ENCODE results near the gene SORCS2.

The SORCS2 gene

DNA sequence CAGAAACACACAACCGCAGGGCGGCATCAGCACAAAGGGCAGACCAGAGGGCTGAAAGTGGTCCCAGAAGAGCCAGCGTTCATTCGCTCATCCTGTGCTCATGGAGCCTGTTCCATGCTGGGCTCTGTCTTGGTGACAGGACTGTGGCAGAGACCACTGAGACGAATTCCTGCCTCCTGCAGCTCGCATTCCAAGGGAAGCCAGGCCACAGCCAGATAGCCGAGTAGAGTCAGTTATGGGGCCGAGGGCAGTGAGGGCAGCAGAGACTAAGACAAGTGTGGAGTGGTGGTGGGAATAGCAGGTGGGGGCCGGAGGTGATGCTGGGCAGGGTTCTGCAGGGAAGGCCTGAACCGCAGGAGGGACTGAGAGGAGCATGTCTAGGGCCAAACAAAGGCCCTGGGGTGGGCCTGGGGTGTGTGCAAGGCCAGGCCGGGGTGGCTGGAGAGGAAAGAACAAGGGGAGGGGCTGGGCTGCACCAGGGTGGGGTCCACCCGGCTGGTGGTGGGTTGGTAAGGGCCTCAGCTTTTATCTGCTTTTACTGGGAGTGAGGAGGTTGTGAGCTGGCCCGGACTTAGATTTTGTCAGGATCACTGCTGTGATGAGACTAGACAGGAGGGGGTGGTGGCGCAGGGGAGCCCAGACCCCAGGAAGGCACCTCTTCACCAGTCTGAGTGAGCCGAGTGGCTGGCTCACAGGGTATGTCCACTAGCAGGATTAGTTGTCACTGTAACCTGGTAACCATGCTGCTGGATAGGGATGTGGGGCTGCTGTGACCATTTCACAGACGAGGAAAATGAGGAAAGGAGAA lies 236.1 kb downstream of the SORCS2 start:
- no peak for DNase-seq (ENCODE audit: low read depth in 2 of 2)

DNA sequence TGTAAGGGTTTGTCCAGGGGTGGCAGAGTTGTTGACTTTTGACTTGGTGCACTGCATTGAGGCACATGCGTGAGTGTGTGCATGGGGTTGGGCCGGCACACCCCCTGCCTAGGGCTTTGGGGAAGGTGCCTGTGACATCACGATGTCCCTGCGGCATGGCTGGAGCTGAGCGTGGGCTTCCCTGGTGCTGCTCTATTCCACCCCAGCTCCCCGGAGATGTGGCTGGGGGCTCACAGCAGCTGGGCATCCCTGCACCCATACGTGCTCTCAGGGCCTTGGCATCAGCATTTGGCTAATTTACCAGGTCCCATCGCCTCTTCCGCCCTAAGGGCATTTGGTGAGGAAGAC lies 236.7 kb downstream of the SORCS2 start:
- no peak for DNase-seq (ENCODE audit: low read depth in 2 of 2)

DNA sequence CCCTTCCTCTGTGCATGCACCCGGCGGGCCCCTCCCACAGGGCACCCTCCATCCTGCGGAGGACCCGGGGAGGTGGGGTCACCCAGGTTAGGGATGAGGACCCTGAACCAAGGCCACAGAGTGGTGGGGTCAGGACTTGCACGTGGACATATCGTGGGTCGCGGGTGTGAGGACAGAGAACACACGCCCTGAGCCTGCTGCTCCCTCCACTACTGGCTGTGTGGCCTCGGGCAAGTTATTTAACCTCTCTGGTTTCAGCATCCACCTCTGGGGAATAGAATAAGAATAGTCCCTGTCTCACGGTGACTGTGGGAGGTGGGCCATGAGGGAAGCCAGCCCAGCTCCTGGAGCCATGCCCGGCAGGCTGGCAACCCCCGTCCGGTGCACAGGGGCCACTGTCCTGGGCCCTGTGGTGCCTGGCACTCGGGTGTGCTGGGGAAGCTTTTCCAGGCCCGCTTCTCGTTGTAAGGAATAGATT lies 237.3 kb downstream of the SORCS2 start:
- DNase-seq (ENCODE audit: low read depth in 2 of 2) = no peak

DNA sequence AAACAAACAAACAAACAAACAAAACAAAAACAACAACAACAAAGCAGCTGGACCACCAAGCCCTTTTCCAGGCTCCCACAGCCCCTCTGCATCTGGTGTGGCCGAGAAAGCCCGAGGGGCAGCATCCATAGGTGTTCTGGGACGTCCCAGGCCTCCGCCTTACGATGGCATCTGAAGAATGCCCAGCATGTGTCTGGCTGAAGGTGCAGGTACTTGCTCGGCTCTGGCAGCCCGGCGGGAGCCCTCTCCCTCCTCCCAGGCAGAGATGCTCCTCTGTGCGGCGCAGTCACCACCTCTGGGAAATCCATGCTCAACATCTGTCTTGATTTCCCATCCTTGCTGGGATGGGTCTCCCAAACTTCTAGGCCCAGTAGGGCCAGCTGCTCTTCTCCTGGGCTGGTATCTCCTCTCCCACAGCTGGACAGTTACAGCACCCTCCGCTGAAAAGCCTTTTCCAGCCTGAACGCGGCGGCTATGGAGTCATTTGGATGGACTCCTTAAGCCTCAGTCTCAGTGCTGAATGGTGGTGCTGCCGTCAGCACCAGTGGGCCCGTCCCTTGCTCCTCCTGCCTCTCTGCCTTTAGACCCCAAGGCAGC lies 238.1 kb downstream of the SORCS2 start:
- no peak for DNase-seq (ENCODE audit: low read depth in 2 of 2)

DNA sequence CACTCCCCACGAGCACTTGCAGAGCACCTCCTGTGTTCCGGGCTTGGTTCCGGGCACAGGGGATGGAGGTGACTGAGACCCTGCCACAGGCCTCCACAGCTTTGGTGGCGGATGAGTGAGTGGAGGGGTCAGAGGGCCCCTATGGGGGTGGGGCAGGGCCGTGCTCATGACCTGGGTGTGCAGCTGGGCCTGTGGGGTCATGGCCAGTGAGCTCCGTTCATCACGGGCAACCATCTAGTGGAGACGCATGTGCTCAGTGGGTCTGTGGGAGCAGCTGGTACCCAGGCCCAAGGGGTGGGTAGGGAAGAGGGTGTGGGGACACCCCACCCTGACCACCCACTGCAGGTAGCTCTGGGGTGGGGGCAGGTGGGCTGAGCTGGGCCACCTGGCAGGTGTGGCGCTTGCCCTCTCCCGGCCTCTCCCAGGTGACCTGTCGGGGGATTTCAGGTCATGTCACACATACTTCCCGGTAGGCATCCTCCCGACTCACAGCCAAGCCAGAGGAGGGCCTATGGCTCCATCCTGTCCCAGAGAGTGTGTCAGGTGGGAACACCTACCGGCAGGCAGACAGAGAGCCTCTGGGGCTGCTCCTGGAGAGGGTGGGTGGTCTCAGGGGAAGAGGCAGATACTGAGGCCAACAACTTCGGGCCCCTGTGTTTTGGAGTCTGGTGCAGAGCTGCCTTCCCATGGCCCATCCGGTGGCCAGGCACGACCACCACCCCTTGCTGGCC lies 238.8 kb downstream of the SORCS2 start:
- no peak for DNase-seq (ENCODE audit: low read depth in 2 of 2)

DNA sequence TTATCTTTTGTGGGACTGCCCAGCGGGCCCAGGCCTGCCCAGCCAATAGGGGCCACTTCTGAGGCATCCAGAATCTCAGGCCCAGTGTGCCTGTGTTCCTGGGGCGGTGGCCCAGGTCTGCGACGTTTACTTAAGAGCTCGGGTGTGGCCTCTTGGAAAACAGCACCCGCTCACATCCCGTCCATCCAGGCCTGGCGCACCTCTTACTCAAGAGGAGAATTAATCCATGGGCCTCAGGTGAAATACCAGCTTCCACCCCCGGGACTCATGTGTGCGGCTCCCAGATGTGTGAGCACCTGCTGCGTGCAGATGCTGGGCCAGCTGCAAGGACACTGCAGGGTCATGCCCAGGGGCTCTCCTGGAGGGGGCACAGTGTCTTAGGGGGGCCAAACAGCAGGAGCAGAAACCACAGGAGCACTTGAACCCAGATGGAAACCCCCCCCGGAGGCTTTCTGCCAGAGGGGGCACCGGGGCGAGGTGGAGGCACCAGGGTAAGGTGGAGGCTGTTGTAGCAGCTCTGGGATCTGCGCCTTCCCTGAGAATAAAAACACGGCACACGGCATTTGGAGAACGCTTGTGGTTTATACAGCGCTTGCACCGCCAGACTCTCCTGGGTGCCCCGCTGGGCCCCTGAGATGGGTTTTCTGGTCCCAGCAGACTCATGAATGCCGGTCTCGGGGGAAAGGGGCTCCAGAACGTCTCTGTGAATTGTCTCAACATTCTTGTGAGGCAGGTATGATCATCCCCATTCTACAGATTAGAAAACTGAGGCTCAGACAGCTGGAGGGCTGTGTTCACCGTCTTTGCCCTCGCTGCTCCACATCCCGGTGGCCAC lies 239.6 kb downstream of the SORCS2 start:
- DNase-seq (ENCODE audit: low read depth in 2 of 2) = no peak

DNA sequence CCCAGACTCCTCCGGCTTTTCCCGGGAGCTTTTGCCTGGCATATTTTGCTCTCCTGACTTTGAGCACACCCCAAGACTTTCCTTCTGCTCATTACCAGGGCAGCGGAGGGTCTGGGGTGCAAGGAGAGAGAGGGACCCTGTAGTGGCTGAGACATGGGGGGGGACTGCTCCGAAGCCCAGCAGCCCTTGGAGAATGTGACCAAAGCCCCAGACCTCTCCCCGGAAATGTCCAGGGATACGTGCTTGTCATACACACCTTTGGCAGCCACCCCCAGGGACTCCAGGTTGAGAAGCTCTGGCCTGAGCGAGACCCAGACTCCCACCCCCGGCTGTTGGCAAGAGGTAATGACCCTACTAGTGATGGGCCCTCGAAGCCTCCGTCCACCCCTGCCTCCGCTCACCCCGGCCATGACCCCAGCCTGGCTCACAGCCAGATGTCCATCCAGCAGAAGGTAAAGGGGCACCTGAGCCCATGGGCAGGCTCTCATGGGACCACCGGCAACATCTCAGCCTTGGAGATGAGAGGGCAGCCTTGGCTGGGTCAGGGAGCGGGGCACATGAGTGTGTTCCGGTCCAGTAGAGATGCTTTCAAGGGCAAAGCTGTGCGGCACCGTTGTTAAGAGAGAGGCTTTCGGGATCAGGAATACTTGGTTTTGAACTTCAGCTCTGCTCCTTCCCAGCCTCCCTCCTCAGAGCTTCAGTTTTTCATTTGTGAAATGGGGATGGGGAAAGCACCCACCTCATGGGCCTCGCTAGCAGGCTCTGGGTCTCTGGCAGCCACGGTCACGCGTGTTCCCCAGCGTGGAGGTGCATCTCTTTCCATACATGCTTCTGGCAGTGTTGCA lies 240.4 kb downstream of the SORCS2 start:
- DNase-seq (ENCODE audit: low read depth in 2 of 2) = no peak

DNA sequence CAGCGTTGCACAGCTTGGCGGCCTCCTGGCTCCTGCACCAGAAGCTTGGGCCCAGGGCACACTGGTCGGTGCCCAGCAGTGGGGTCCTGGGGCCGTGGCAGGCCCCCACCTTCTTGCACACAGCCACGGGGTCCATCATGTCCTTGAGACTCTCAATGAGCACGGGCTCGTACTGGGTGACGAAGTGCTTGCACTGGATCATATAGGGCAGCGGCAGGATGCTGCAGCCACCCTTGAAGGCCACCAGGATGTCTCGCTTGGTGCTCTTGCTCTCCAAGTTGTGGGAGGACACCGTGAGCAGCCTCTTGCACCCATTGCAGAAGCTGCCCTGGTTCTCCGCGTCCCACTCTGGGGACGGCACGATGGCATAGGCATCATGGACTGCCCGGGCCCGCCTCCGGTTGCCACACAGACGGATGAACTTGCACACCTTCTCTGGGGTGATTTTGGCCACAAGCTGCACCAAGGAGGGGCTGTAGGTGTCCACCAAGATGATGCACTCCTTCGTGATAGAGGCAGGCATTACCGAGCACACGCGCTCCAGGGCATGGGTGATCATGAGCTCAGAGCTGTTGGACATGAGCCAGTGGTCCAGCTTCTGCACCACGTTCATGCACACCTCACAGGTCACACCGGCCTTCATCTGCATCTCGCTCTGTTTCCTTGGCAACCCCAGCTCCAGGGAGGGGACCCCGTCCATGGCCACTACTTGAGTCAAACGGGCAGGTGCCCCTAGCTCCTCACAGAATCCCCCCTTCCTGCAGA lies 241.2 kb downstream of the SORCS2 start:
- DNase-seq (ENCODE audit: low read depth in 2 of 2) = no peak

DNA sequence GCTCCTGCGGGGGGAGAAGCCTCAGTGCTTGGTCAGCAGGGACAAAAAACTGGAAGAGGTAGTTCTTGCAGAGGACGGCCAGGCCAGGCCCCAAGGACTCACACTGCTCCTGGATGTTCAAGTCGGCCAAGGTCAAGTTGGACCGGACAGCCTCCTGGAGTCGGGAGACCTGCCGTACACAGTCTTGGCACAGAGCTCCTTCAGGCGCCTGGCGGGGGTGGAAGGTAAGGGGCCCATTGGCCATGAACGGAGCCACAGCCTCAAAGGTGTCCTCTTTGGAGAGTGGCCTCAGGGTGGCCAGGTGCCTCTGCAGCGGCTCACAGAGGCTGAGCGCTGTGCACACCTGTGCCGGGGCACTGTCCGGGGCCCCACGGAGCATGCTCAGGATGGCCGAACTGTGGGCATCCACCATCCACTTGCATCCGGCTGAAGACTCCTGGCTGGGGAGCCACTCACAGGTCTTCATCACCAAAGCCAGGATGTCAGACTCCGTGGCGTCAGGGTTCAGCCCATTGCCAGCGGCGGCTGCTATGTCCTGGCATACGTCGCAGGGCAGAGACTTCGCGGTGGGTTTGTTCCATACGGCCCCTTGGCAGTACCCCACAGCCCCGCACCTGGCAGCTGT lies 241.9 kb downstream of the SORCS2 start:
- DNase-seq (ENCODE audit: low read depth in 2 of 2) = no peak

DNA sequence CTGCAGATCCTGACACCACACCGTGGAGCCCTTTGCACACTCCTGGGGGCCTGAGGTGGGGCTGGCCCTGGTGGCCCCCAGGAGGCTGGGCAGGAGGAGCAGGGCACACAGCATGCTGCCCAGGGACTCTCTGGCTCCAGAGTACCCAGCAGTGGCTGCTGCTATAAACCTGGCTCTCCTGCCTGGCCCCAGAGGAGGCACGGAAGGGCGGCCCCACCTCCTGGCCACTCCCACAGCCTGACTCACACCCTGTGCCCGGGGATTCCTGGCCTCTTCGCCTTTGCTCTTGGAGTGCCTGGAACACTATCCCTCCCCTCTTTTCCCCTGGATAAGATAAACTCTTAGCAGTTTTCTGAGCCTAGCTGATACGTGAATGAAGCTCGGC lies 242.4 kb downstream of the SORCS2 start, which contains the start of gene PSAPL1:
Gene PSAPL1, minus strand, starts transcription at position 165 of the 385 bp plus-strand sequence. Its CDS starts 51 bp downstream, at position 114.
- no peak for DNase-seq (ENCODE audit: low read depth in 2 of 2)

DNA sequence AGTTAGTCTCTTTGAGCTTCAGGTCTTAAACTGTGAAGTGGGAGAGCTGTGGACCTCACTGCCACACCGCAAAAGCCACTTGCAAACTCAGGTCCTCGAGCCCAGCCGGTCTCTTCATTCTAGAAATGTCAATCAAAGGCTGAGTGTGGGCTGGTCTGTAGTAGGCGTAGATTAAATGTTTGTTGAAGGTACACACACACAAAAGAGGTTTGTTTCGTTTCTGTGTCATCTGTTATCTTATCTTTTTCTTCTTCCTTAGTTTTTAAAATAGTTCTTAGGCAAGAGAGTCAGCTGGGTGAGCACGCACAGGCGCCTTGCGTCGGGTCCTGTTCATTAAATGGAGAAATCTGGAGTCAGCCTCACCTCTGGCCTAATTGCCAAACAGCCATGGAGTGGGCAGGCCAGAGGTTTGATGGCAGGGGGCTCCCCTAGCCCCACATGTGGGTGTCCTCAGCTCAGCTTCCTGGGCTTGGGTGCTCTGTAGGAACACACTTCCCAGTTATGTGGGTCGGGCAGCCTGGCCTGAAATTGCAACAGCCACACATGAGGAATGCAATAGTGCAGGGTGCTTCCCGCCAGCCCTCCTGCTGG lies 243.2 kb downstream of the SORCS2 start:
- no peak for DNase-seq (ENCODE audit: low read depth in 2 of 2)

DNA sequence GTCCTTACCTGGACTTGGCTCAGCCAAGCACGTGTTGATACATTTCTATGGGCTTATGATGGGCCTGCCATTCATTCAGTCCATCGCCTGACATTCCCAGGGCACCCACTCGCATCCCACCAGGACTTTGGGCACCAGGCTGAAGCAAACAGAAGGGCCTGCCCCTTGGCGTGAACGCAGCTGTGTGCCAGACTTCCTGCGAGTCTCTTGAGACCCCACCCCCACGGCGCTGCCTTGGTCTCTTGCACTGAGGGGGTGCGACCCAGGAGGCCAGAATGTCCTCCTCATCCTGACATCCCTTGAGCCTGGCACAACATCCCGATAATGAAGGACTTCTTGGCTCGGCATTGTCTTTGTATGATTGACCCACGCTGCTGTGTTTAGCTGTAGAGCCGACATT lies 243.9 kb downstream of the SORCS2 start:
- no peak for DNase-seq (ENCODE audit: low read depth in 2 of 2)

DNA sequence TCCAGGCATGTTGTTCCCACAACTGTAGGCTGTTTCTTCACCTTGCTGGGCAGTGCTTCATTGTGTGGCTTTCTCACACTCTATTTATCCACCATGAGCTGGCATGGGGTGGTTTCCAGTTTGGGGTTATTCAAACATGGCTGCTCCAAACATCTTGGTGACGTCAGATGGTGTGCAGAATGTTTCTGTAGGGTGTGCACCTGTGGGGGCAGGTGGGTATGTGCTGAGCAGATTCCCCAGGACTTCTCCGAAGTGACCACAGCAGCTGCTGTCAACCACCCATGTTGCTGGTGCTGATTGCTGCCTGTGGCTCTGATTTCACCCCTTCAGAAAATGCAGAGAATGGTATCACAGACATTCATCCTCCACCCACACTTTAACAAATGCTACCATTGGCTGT lies 247.4 kb downstream of the SORCS2 start:
- no peak for DNase-seq (ENCODE audit: low read depth in 2 of 2)

DNA sequence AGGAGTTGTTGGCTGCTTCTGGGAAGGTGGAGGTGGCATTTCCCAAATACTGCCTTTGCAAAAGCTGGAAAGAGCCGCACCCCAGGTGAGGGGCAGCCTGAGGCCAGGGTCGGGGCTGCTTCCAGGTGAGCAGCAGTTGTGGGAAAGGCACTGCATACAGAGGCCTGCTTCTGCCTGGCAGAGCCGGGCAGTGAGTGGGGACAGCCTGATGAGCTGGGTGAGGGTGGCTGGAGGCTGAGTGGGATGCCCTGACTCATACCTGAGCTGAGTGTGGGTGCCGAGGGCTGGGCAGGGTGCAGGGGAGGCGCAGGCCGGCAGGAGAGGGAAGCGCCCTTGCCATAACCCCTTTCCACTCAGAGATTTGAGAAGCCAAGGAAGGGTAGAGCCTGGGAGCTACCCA lies 248.9 kb downstream of the SORCS2 start:
- no peak for DNase-seq (ENCODE audit: low read depth in 2 of 2)

DNA sequence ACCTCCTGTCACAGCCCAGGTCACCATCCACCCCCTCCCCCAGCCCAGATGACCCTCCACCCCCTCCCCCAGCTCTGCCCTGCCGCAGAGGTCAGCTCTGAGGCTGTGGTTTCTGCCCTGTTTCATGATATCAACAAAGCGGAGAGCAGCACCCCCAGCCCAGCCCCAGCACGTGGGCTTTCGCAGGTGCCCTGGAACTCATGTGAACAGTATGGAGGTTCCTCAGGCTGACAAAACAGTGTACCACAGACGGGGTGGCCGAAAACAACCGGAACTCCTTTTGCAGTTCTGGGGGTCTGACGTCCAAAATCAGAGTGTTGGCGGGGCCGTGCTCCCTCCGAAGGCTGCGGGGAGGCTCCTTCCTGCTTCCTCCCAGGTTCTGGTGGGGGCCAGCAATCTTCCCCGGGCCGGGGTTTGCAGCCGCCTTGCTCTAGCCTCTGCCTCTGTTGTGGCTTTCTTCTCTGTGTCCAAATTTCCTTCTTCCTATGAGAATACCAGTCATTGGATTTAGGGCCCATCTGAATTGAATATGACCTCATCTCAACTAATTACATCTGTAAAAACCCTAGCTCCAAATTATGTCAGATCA lies 250.3 kb downstream of the SORCS2 start:
- DNase-seq (ENCODE audit: low read depth in 2 of 2) = no peak

DNA sequence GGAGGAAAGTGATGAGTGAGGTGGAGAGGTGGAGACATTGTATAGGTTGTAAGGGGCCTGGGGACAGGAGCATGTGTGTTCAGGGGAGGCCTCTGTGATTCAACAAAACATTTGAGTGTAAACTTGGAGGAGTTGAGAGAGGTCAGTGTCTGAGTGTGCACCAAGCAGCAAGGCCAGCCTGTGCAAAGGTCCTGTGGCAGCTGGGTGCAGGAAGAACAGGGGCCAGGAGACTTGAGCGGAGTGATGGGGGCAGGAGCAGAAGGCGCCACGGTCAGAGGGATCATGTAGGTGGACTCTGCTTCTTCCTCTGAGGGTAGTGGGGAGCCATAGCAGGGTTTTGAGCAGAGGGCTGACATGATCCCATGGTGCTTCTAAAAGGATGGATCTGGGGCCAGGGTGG lies 252.0 kb downstream of the SORCS2 start:
- DNase-seq (ENCODE audit: low read depth in 2 of 2) = no peak

DNA sequence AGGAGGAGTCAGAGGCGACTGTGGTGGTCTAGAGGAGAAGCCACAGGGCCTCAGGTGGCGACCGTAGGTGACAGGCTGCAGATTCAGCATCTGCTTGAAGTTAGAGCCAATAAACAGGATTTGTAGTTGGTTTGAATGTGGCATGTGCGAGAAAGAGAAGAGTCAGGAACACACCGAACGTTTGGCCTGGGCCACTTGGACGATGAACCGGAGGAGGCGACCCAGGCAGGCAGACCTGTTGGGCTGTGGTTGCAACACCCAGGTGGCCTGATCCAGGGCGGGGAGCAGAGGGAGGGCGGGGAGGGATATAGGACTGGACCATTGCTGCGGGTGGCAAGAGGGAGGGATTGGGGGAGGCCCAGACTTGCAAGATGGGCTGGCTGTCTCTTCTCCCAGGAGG lies 252.4 kb downstream of the SORCS2 start:
- no peak for DNase-seq (ENCODE audit: low read depth in 2 of 2)

DNA sequence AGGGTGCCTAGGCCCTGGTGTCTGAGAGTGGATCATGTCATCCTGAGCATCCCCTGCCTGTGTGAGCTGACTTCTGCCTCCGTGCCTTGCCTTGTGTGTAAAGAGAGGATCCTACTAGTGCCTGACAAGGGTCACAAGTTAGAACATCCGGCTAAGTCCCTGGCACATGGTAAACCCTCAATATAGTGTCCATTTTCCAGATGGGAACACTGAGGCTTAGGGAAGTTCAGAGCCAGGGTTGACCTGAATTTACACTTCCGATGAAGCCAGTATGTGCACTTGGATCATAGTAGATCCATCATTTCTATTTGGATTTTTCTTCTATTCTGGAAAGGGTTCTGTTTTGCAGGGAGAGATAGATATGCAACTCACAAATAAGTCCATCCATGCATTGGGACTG lies 254.9 kb downstream of the SORCS2 start:
- DNase-seq (ENCODE audit: low read depth in 2 of 2) = no peak

DNA sequence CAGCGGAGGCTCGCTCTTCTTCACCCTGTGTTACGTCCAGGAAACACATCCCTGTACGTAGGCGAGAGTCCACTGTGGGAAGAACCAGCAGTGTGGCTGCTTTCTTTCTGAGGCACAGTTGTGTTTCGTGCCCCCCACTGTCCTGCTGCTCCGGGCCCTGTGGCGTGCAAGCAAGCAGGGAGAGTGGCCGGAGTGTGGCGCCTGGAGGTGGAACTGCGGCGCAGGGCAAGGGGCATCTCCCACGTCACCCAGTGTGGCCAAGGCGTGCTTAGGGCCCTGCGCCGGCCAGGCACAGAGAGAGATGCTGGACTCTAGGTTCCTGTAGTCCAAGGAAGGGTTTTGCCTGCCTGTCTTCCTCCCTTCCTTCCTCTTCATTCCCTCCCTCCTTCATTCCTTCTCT lies 255.7 kb downstream of the SORCS2 start:
- no peak for DNase-seq (ENCODE audit: low read depth in 2 of 2)
